ENCODE results near the gene AGPAT3.

Gene AGPAT3

DNA sequence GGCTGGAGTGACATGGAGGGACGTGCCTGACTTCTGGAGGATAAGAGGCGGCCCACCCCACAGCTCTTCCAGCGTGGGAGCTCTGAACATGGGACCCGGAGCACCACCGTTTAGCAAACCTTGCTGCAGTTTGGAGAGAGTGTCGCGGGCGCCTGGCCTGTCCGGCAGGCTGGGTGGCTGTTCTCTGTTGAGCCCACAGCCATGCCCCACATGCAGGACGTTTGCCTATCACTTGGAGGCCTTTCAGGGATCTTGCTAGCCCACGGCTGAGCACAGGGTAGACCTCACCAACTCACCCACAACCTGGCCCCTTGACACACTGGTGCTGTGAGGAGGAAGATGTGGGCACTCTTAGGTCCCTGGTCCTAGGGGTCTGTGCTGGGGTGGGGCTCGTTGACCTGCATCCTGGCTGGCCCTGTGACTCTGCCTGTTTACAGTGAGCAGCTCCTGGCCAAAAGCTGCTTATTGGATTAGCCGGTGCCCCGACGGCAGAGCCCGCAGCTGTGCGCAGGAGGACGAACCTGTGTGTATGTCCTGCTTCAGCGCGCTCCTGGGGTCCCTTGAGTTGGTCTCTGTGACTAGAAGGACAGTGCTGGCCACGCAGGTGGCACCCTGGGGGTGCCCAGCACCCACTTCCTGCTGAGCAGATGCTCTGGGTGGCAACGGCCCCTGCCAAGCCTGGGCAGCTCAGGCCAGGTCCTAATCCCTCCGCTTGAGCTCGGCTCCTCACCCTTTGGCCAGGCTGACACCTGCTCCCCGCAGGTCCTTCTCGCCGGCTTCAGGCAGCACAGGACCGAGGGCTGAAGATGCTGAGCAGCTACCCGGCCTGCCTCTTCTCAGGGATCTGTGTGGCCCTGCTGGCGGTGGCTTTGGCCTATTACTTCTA, 74.7 kb downstream of the AGPAT3 start:
- no peak for DNase-seq

DNA sequence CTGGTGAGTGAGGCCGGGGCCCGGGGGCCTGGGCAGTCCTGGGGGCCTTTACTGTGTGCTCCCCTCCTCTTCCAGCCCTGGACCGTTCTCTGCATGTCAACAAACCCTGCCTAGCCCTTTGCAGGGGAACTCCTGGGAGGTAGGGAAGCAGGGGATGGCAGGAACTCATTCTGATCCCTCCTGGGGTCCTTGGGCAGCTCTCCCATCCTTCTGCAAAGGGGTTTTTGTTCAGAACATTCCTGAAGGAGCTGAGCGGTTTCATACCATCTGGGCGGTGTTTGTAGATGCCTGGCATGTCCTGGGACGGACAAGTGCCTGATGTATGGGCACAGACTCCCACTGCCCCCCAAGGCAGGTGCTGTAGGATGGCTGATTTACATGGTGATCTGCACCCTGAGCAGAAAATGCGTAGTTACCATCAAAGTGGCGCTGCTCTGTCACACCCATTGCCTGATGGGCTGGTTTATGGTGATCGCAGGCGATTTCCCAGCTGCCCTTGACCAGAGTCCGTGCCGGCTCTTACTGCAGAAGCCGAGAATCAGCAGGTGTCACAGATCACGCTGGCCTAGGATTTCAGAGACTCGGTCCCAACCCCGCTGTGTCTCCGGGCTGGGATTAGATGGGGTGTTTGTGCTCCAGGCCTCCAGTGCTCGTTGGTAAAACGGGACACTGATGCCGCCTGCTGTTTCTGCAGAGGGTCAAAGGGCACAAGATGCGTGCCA, 75.5 kb downstream of the AGPAT3 start:
- no peak for DNase-seq

DNA sequence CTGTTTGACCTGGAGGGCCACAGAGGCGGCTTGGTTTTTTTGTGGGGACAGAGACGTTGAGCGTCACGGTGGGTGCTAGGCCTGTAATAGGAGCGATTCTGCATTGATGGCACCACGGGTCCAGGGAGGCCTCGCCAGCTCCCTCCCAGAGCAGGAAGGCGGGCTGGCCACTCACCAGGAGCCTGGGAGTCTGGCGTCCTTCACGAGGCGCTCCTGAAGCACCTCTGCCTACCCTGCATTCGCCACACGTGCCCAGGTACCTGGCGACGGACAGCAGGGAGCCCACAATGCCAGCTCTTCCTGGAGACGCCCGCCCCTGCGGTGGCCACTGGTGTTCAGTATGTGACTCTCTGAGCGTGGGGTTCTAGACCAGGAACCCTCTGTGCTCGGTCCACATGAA, 77.2 kb downstream of the AGPAT3 start:
- no peak for DNase-seq

DNA sequence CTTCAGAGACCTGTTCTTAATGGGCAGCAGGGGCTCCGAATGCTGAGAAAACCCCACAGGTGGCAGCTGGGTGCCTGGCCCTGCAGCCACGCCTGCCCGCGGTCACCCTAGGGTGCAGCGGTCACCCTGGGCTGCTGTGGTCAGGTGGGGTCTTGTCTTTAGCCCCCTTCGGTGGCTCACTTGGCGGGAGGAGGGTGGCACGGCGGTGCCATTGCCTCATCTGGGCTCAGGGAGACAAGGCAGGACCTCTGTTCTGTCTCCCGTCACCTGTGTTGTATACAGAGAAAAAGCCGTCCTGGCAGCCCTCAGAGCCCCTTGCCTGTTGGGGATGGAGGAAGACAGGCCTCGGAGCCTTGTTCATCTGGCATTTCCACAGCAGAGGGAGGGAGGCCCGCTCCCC, 77.6 kb downstream of the AGPAT3 start:
- no peak for DNase-seq

DNA sequence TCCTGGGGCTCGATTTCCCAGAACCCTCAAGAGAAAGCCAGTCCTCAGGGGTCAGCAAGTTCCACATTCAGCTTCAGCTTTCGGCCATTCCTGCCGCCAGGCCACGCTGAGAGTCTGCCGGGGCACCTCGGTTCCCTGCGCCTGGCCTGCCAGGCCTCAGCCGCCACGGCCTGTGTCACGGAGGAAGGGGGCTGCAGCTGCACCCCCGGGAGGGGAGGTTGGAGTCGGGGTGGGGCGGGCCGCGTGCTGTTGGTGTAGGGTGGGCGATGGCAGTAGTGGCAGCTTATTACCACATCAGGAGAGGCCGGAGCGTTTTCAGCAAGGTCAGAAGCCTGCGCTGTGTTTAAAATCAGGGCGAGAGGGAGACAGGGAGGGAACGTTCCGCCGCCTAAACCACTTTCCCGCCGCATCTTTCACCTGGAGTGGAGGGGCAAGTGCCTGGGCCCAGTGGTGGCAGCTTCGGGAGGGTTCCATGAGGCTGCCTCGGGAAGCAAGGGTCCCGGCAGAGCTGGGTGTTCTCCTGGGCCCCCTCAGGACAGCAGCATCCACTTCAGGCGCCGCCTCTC, 78.6 kb downstream of the AGPAT3 start:
- no peak for DNase-seq

DNA sequence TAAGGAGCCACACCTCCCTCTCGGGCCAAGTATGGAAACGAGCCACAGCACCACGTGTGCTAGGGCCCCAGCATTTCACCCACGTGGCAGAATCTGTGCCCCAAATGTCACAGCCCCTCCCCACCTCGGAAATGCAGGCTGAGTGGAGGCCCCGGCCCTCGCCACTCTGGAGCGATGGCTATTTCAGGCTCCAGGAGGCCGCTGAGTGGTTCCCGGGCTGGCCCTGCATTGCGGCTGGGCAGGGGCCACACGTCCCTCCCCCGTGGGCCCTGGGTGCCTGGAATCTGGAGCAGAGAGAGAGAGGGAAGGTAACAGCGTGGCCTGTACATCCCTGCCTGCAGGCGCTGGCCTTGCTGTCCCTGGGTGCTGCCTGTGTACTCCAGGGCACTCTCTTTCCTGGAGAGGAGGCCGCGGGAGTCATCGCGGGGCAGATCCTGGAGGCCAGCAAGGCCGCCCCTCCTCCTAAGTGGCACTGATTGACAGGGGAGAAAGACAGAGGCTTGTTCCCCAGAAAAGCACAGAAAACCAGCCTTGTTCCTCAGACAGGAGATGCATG, 79.1 kb downstream of the AGPAT3 start:
- DNase-seq: no peak

DNA sequence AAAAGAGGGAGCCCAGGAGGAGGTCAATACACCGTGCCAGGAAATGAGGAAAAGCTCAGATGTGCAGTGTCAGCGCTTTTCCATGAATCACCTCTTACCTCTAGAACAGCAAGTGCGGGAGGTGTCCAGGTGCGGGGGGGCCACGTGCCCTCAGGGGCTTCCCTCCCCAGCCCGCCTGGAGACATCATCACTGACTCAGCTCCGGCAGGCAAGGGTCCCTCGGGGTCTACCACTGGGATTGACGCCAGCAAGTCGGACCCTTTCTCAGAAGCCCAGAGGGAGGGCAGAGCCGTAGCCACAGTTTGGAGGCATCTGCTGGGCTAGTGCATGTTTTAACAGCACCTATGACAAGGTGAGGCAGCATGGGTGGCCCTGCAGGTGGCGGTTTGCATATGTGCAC, 79.7 kb downstream of the AGPAT3 start:
- no peak for DNase-seq

DNA sequence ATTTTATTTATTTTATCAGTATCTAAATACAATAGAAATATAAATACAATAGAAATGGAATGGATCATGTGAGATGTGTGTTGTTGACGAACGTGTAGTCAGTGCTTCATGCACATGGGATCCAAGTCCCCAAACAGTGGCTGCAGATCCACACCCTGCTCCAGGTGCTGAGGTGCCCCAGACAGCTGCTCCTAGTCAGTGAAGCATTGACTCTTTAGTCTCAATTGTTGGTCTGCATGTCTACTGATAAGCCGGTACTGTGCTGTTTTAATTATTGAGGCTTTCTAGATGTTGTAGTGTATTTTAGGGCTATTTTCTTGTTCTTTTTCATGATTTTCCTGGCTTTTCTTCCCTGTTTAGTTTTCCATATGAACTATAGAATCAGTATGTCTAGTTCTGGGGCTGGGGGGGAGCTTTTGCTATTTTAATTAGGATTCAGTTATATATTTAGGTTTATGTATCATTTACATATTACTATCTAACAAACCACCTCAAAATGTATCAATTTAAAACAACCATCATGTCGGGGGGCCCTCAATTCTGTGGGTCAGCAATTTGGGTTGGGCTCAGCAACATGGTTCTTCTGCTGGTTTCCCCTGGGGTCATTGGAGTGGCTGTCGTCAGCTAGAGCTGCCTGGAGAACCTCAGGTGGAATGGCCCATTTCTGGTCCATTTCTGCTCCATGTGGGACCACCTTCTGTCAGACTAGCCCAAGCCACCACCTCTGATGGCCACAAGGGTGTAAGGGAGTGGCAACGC, 83.9 kb downstream of the AGPAT3 start:
- DNase-seq: no peak

DNA sequence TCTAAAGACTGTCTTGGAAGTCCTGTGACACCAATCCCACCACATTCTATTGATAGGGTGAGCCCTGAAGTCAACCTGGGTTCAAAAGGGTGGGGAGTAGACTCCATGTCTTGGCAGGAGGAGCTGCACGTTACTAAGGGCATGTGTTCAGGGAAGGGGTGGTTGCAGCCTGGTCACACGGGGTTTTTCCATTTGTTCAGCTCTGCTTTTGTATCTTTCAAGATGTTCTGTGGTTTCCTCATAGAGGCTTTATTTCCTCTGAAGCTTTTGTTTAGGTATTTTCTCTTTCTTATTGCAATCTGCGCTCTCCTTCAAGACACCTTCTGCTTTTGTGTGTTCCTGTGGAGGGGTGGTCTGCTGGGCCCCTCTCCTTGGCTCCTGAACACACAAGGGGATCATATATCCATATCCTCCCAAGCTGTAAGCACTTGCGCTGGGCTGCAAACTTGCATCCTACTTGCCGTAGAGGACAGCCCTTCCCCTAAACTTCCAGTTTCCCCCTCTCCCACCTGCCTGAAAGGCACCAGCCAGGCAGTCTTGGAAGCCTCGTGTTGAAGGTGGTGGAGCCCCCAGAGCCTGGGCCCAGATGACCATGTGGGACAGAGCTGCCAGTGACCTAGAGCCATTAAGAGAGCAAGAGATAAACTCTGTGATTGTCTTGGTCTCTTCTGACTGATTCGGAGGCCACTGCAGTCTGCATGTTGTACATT, 84.6 kb downstream of the AGPAT3 start:
- no peak for DNase-seq

DNA sequence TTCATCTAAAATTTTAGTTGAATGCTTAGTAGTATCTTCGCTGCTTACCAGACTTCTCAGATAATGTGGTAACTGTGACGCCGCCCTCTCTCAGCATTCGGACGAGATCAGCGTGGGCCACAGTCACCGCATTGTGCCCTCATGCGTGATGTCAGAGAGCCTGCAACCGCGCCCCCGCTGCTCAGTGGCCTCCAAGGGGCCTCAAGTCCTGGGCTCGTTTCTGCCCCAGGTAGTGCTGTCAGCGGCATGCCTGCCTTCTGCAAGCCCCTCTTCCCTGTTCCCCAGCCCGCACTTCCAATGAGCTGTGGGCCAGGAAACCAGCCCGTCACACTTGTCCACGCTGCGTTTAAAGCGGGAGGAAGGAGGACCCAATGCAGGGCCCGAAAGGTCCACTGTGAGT, 85.5 kb downstream of the AGPAT3 start:
- no peak for DNase-seq

DNA sequence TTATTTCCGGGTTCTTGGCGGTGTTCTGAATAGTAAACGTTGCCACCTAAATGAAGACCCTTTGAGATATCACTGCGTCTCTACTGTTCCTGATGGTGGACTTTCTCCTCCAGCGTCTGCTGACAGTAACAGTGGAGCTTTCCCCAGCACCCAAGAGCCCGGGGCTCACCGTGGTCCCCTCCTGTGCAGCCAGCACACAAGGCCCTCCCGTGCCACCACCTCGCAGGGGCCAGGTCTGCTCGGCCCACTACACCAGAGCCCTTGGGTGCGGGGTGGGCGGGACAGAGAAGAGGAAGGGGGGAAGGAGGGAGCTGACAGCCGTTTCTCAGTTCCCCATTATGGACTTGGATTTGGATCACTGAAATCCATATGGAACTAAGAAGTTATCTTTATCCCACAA, 85.9 kb downstream of the AGPAT3 start:
- no peak for DNase-seq

DNA sequence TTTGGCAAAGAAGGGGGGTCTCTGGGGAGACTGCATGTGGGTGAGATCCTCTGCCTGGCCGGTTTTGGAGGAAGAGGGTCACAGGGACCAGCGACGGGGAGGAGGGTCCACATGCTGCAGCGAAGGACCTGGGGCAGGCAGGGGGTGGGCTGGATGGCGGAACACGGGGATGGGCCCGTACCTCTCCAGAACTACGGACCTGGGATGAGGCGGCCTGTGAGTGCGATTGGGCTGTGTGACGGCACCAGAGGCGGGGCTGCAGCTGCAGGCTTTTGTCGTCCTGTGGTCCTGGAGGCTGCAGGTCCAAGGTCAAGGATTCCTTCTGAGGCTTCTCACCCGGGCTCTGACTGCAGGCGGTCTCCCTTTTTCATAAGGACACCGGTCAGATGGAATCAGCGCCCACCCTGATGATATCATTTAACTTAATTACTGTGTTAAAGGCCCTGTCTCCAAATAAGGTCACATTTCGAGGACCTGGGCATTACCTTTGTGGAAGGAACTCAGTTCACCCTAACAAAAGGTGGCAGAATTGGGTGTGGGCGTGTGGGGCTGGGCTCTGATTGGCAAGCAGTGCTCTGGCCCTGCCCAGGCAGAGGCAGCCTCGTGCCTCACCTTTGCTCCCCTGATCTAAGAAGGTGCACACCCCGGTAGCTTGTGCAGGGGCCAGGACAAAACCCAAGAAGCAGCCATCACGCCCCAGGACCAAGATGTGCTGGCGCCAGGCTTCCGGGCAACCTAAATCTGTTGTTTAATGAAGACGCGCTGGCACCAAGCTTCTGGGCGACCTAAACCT, 87.1 kb downstream of the AGPAT3 start:
- no peak for DNase-seq

DNA sequence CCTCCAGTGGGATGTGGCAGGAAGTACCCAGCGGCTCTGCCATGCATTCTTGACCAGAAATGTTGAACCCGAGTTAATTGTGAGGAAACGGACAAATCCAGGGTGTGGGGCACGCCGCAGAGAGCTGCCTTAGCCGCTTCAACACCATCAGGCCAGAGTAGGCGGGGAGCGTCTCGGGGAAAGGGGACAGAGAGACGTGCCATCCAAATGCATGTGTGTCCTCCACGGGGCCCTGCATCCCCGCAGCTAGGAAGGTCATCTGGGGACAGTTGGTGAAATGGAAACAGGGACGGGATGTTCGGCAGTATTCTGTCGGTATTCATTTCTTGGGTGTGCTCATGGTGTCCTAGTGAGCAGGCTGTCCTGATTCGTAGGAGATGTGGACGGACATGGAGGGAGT, 88.0 kb downstream of the AGPAT3 start:
- no peak for DNase-seq

DNA sequence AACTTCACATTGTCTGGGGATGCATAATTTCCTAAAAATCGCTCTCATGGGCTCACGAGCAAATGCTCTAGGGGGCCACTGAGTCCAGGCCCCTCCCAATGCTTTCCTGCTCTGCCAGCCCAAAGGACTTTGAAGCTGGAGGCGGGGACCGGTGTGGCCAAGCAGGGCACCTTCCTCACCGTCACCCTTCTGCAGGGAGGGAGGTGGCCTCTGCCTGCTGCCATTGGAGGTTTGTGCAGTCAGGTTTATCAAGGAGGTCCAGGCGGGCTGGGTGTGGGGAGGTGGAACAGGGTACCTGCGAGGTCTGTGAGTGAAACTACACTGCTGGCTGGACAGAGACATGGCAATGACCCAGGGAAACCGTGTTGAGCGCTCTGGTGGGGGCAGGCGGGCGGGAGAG, 89.0 kb downstream of the AGPAT3 start:
- no peak for DNase-seq

DNA sequence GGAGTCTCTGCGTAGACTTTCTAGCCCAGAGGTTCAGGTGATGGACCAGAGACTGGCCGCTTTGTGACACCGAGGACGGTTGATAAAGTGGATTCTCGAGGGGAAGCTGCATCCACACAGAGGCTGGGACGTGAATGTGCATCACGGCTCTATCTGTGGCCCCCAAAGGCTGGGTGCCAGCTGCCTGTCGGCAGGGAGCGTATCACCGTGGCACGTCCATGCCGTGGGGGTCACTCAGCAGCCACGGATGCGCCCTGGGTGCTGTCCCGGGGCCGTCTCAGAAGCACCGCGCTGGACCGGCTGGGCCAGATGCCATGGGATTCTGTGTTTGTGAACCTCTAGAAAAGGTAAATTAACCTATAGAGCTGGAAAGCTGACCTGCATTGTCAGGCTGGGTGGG, 89.9 kb downstream of the AGPAT3 start:
- DNase-seq: no peak

DNA sequence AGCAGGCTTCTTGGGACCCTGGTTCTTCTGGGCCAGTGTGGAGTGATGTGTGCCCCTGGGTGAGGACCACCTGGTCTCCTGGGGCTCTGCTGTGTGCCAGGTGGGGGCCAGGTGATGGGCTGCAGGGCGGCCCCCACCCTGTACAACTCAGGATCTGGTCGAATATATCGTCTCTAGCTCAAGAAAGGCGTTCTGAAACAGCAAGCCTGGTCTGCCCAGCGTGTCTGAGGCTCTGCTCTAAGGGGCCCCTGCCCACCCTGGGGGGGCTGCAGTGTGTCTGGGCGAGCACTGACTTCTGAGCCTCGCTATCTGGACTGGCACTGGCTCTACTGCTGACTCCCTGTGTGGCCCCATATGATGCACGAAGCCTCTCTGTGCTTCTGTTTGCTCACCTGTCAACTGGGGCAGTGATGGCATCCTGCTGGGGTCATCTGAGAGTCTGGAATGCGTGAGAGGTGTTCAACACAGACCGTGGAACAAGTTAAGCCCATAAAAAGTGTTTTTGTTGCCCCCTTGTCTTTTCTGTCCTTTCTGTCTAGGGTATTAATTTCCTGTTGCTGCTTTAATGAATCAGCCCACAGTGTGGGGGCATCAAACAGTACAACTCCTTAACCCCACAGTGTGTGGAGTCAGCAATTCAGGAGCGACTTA, 91.1 kb downstream of the AGPAT3 start:
- DNase-seq: no peak

DNA sequence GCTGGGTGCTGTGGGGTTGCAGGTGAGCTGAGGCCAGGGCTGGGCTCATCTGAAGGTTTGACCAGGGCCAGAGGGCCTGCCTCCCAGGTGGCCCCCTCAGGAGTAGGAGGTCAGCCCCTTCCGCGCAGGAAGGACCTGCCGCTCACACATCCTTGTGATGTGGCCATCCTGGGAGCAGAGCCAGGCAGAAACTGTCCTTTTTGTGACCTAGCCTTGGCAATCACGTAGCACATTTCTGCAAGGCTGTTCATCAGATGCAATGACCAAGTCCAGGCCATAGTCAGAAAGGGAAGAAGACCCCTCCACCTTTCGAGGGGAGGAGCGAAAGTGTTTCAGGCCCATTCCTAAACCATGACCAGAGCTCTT, 91.6 kb downstream of the AGPAT3 start:
- DNase-seq: no peak

DNA sequence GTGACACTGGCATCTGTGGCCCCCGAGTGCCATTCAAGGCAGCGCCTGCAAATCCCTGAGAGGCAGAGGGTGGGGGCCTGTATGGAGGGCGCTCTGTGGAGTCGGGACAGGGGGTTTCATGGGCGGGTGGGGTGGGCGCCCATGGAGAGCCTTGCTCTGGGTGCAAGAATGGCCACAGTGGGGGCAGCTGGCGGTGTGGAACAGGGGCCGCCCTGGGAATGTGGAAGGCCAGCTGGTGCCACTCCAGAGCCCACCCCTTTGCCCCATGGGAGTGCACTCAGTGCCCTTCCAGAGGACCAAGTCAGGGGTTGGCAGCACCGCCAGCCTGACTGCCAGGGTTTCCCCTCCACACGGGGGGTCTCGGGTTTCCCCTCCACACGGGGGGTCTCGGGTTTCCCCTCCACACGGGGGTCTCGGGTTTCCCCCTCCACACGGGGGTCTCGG, 92.1 kb downstream of the AGPAT3 start:
- DNase-seq: no peak

DNA sequence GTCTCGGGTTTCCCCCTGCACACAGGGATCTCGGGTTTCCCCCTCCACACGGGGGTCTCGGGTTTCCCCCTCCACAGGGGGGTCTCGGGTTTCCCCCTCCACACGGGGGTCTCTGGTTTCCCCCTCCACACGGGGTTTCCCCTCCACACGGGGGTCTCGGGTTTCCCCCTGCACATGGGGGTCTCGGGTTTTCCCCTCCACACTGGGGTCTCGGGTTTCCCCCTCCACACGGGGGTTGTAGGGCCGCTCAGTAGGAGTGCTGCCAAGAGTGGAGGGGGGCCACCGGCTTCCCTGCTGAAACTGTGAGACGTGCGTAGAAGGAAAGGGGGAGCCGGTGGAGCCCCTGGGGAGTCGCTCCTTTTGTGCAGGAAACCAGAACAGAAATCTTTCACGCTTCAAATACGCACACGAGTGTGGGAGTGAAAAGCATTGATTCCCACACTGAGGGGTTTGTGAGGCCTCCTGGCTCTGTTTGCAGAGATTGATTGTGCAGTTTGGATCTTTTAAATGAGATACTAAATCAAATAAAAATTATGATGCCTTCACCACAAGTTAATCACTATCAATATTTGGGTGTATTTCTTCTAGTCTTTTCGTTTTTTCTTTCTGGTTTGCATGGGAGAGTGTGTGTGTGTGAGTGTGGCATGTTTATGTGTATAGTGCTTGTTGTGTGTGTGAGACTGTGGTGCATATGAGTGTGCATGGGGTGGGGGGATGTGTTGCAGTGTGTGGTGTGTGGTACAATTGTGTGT, 92.8 kb downstream of the AGPAT3 start:
- DNase-seq: no peak

Data from activated CD8-positive, alpha-beta memory T cell treated with anti-CD3 and anti-CD28 coated beads, Interleukin-2, amount 50 U/mL, for 4 hours (primary cell).